PC-9 (cell line): ENCODE data around the gene RALGPS2.

ENCODE experiments used
- CTCF ChIP-seq: fragments of 200-600 bp; sonication (generic); conservative IDR thresholded peaks from 2 replicates; pipeline ENCODE4 v1.6.1; 2017; ENCODE audit warnings: mixed run types, antibody characterized with exemption, mild to moderate bottlenecking, moderate library complexity
- EZH2 ChIP-seq: fragments of 200-600 bp; sonication (generic); IDR thresholded peaks from 2 replicates; pipeline ENCODE4 v1.8.0; 2017; ENCODE audit warnings: antibody characterized with exemption, low read depth

GRCh38 chr1:178821134-178821866 is 96.3 kb downstream of the RALGPS2 start:
- TF ChIP-seq CTCF (no peak), EZH2 (no peak)
